GM12878 (cell line): ENCODE data around the gene CYP26A1. TPM values are rescaled to one million over a fixed set of nuclear protein-coding genes. Genes with fewer than 3 reads are reported as not detected.

Source experiments
- ATAC-seq: fragments of 200-7000 bp; cut with Tn5 transposase; 3 replicates; pipeline ENCODE4 v1.9.1; 2020; ENCODE audit warnings: mild to moderate bottlenecking, moderate library complexity
- BruUV-seq: library from RNA; stranded (reverse); fragments of 400-500 nt; replicated peaks from 2 replicates; lab custom pipeline; 2021; lab: Mats Ljungman, UMichigan
- CTCF ChIA-PET: fragments of 300-600 bp; sonication (Branson Sonifier 250); formaldehyde crosslinking; extraction: SDS; loops from one replicate; lab custom pipeline; 2021; ENCODE audit warnings: inconsistent platforms; lab: Yijun Ruan, JAX
- POLR2A ChIA-PET: fragments of 350-600 bp; formaldehyde crosslinking; extraction: SDS; loops from one replicate; lab custom pipeline; 2021; ENCODE audit warnings: inconsistent platforms; lab: Charles Lee
- RAD21 ChIA-PET: fragments of 300-600 bp; sonication (Branson Sonifier 250); formaldehyde crosslinking; loops from one replicate; lab custom pipeline; 2023; ENCODE audit warnings: antibody characterized with exemption; ENCODE audit not compliant: unreplicated experiment; lab: Charles Lee
- SMC1A ChIA-PET: fragments of 300-600 bp; sonication (Branson Sonifier 250); formaldehyde crosslinking; loops from one replicate; lab custom pipeline; 2023; ENCODE audit not compliant: unreplicated experiment, uncharacterized antibody; lab: Charles Lee
- DNase-seq: peaks from one replicate; pipeline ENCODE4 v3.0.0-alpha.2; 2011; ENCODE audit warnings: low read depth, low spot score
- FAIRE-seq: peaks from 3 replicates; lab custom pipeline; 2011; peaks lifted over from hg19 to GRCh38; lab: Jason Lieb, UNC
- H2AFZ ChIP-seq: 2 replicates; pipeline ENCODE4 v1.6.0; 2011; ENCODE audit warnings: low read depth, low read length, control low read depth; ENCODE audit not compliant: control insufficient read depth
- H3K27ac ChIP-seq: 2 replicates; pipeline ENCODE4 v1.5.1; 2011; ENCODE audit warnings: control low read depth; ENCODE audit not compliant: control insufficient read depth, insufficient read depth
- H3K27me3 ChIP-seq, 2 experiments: replicated peaks in 1 of 2; 2 replicates each; pipeline versions ENCODE4 v1.6.0 to v1.6.1; 2011; ENCODE audit warnings: low read length in 1 of 2; ENCODE audit not compliant: control insufficient read depth in 2 of 2, insufficient read depth in 2 of 2
- H3K36me3 ChIP-seq, 2 experiments: 2 replicates each; pipeline ENCODE4 v1.5.1; 2011; ENCODE audit warnings: low read length in 1 of 2; ENCODE audit not compliant: control insufficient read depth in 2 of 2, insufficient read depth in 2 of 2
- H3K4me1 ChIP-seq: 2 replicates; pipeline ENCODE4 v1.6.1; 2011; ENCODE audit warnings: mild to moderate bottlenecking, low read length, moderate library complexity, mixed read lengths; ENCODE audit not compliant: control insufficient read depth, insufficient read depth
- H3K4me2 ChIP-seq: 2 replicates; pipeline ENCODE4 v1.6.0; 2011; ENCODE audit warnings: control low read depth; ENCODE audit not compliant: control insufficient read depth, insufficient read depth
- H3K4me3 ChIP-seq: fragments of 200-600 bp; sonication (generic); 2 replicates; pipeline ENCODE4 v1.5.1; 2016
- H3K79me2 ChIP-seq: 2 replicates; pipeline ENCODE4 v1.6.0; 2011; ENCODE audit warnings: low read length; ENCODE audit not compliant: control insufficient read depth, insufficient read depth
- H3K9ac ChIP-seq: 2 replicates; pipeline ENCODE4 v1.8.0; 2011; ENCODE audit warnings: low read length, control low read depth, mixed read lengths; ENCODE audit not compliant: control insufficient read depth, insufficient read depth
- H3K9me3 ChIP-seq: replicated peaks from 3 replicates; pipeline ENCODE4 v1.5.1; 2011; ENCODE audit warnings: mild to moderate bottlenecking, low read length; ENCODE audit not compliant: control insufficient read depth, insufficient read depth
- H4K20me1 ChIP-seq: 2 replicates; pipeline ENCODE4 v1.6.0; 2011; ENCODE audit not compliant: control insufficient read depth, insufficient read depth
- CBFB ChIP-seq: IDR thresholded peaks from 2 replicates; pipeline ENCODE4 v1.6.1; 2016; ENCODE audit warnings: antibody characterized with exemption, low read depth
- CEBPB ChIP-seq, 2 experiments: fragments of 150-350 bp in 1 of 2; IDR thresholded peaks; 2 replicates each; pipeline ENCODE4 v1.6.1; 2012 to 2014; ENCODE audit warnings: low read depth in 2 of 2, low read length in 2 of 2, borderline replicate concordance in 1 of 2, inconsistent platforms in 1 of 2
- EED ChIP-seq: sonication (generic); IDR thresholded peaks from 2 replicates; pipeline ENCODE4 v1.6.1; 2016; ENCODE audit warnings: antibody characterized with exemption, low read depth
- FOXM1 ChIP-seq: IDR thresholded peaks from 2 replicates; pipeline ENCODE4 v1.6.1; 2012; ENCODE audit warnings: low read depth, mild to moderate bottlenecking, inconsistent platforms, low read length, moderate library complexity
- IKZF1 ChIP-seq: fragments of 450-650 bp; conservative IDR thresholded peaks from 2 replicates; pipeline ENCODE4 v1.6.1; 2017; ENCODE audit warnings: antibody characterized with exemption, mild to moderate bottlenecking
- NBN ChIP-seq: fragments of 450-650 bp; IDR thresholded peaks from 2 replicates; pipeline ENCODE4 v1.6.1; 2016
- NFXL1 ChIP-seq: fragments of 450-650 bp; IDR thresholded peaks from 2 replicates; pipeline ENCODE4 v1.6.1; 2017; ENCODE audit warnings: antibody characterized with exemption, mild to moderate bottlenecking, borderline replicate concordance
- NFYB ChIP-seq: IDR thresholded peaks from 2 replicates; pipeline ENCODE4 v1.6.1; 2011; ENCODE audit warnings: low read depth, mild to moderate bottlenecking, low read length, improper control_type of control experiment, moderate library complexity; ENCODE audit not compliant: insufficient read depth
- POLR2A ChIP-seq: IDR thresholded peaks from 2 replicates; pipeline ENCODE4 v1.6.1; 2011; ENCODE audit warnings: low read depth, mild to moderate bottlenecking, low read length
- SMAD1 ChIP-seq: fragments of 450-650 bp; IDR thresholded peaks from 2 replicates; pipeline ENCODE4 v1.6.1; 2018; ENCODE audit warnings: mild to moderate bottlenecking, low read depth; ENCODE audit not compliant: partially characterized antibody
- ZBED1 ChIP-seq: IDR thresholded peaks from 2 replicates; pipeline ENCODE4 v1.6.1; 2016; ENCODE audit warnings: borderline replicate concordance
- WGBS: methylation state at CpG from one replicate; pipeline ENCODE4 v1.1.6; 2016; ENCODE audit warnings: low lambda C conversion rate; ENCODE audit not compliant: insufficient replicate concordance, insufficient coverage; ENCODE audit errors: missing lambda C conversion rate; 5-methylcytosine and 5-hydroxymethylcytosine counted together
- in situ Hi-C: fragments of 300-500 bp; cut with MboI; formaldehyde crosslinking; loops from 9 replicates; pipeline ENCODE4 v1.14.3; 2018; ENCODE audit warnings: mixed read lengths
- intact Hi-C: fragments of 100-400 bp; cut with micrococcal nuclease; formaldehyde crosslinking; loops from one replicate; pipeline ENCODE4 v1.14.2; 2022; ENCODE audit not compliant: unreplicated experiment
- polyA plus RNA-seq, 11 experiments: library from polyadenylated mRNA; depleted of rRNA in 4 of 11; unstranded in 6 of 11; stranded (reverse) in 5 of 11; fragments of >200 nt; fragmentation: Nextera tagmentation in 4 of 11; fragmentation: Illumina TruSeq in 1 of 11; extraction: Ambion mirVana in 4 of 11; extraction: Trizol in 1 of 11; gene quantifications; 1 replicate in 1 of 11; 2 replicates in 10 of 11; pipeline versions ENCODE4 v1.2.1 to v1.2.3, GENCODE V29; 2011 to 2016; ENCODE audit warnings: inconsistent platforms in 2 of 11, missing spikeins in 2 of 11, low read depth in 1 of 11
- total RNA-seq, 4 experiments: library from RNA; depleted of rRNA in 3 of 4; stranded (reverse); fragments of >200 nt in 3 of 4; fragmentation: Illumina TruSeq in 1 of 4; extraction: Trizol in 1 of 4; gene quantifications; 2 replicates each; pipeline versions ENCODE4 v1.2.1 to v1.2.3, GENCODE V29; 2013 to 2021
- TF ChIP-seq, protein P1 (sequence below): fragments of 450-650 bp; IDR thresholded peaks from 2 replicates; pipeline ENCODE4 v1.6.1; 2017; ENCODE audit warnings: mild to moderate bottlenecking, moderate library complexity

CYP26A1 gene
- total and polyA plus RNA-seq, 10 of the 15 experiments (the other 5 are each of a cell fraction or from before 2014, with no cell fraction given), result not detected

DNA sequence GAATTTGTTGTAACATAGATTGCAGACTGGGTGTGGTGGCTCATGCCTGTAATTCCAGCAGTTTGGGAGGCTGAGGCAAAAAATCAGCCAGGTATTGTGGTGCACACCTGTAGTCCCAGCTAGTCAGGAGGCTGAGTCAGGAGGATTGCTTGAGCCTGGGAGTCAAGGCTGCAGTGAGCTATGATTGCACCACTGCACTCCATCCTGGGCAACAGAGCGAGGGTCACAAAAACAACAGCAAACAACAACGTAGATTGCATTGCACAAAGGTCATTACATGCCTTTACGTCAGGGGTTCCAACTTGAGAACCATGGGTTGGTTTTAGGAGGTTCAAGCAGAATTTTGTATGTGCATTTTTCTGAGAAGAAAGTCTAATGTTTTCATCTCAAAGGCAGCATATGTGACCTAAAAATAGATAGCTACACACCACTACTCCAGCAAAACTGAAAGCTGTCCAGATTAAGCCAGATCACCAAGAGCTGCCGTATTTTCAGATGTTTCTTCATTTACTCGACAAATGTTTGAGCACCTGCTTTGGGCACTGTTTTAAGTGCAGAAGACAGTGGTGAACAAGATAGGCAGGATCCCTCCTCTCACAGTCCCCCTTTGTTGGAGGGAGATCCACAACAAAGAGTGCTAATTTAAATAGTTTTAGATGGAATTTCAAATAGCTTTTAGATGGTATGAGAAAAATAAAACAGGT, 41.4 kb upstream of the CYP26A1 start:
- Histone ChIP-seq H3K4me2 (no peak overlapping the region), H3K4me1 (no peaks in the 10 kb centered on the region), H3K27me3 (no peaks in the 10 kb centered on the region), H3K9me3 (no peaks in the 10 kb centered on the region), H4K20me1 (no peaks in the 10 kb centered on the region), H3K4me3 (no peak overlapping the region), H3K36me3 (no peaks in the 10 kb centered on the region), H3K9ac (no peak overlapping the region), H3K79me2 (no peaks in the 10 kb centered on the region), H3K27ac (no peak overlapping the region), H2AFZ (no peak overlapping the region)
- DNase-seq, result no peak
- intact Hi-C loops, result no loop called here
- ATAC-seq, result no peak
- TF ChIP-seq FOXM1 (no peak), NBN (no peak), ZBED1 (no peak), EED (no peak), NFXL1 (no peak), POLR2A (no peak), CBFB (no peak), CEBPB (IDR thresholded peaks at IDR 0.05; ENCODE audit: borderline replicate concordance in 1 of 2, low read depth in 2 of 2, low read length in 2 of 2) (no peak), IKZF1 (no peak), NFYB (no peak), SMAD1 (no peak)
- TF ChIP-seq, protein P1, sequence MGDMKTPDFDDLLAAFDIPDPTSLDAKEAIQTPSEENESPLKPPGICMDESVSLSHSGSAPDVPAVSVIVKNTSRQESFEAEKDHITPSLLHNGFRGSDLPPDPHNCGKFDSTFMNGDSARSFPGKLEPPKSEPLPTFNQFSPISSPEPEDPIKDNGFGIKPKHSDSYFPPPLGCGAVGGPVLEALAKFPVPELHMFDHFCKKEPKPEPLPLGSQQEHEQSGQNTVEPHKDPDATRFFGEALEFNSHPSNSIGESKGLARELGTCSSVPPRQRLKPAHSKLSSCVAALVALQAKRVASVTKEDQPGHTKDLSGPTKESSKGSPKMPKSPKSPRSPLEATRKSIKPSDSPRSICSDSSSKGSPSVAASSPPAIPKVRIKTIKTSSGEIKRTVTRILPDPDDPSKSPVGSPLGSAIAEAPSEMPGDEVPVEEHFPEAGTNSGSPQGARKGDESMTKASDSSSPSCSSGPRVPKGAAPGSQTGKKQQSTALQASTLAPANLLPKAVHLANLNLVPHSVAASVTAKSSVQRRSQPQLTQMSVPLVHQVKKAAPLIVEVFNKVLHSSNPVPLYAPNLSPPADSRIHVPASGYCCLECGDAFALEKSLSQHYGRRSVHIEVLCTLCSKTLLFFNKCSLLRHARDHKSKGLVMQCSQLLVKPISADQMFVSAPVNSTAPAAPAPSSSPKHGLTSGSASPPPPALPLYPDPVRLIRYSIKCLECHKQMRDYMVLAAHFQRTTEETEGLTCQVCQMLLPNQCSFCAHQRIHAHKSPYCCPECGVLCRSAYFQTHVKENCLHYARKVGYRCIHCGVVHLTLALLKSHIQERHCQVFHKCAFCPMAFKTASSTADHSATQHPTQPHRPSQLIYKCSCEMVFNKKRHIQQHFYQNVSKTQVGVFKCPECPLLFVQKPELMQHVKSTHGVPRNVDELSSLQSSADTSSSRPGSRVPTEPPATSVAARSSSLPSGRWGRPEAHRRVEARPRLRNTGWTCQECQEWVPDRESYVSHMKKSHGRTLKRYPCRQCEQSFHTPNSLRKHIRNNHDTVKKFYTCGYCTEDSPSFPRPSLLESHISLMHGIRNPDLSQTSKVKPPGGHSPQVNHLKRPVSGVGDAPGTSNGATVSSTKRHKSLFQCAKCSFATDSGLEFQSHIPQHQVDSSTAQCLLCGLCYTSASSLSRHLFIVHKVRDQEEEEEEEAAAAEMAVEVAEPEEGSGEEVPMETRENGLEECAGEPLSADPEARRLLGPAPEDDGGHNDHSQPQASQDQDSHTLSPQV, result no peak
- no peak for FAIRE-seq
- BruUV-seq, result no TSS peak
- RAD21 ChIA-PET, result no interaction called here
- in situ Hi-C loops, result no loop called here
- 85% methylated on average over 5 of the region's 5 CpGs for WGBS
- CTCF ChIA-PET, result interaction anchor here (1.7 kb wide), 1 partner anchor 26 kb away, joined by 6 read pairs; no protein-coding TSS in a partner anchor
- POLR2A ChIA-PET, result no interaction called here
- SMC1A ChIA-PET, result no interaction called here
